ENCODE results near the gene MMP10. TPM values are rescaled to one million over a fixed set of nuclear protein-coding genes. Genes with fewer than 3 reads are reported as not detected.

MMP10 gene
- total and polyA plus RNA-seq, 2 of the 8 experiments (the other 6 are each of a cell fraction or from before 2014, with no cell fraction given): 0.03 to 0.17 TPM

DNA sequence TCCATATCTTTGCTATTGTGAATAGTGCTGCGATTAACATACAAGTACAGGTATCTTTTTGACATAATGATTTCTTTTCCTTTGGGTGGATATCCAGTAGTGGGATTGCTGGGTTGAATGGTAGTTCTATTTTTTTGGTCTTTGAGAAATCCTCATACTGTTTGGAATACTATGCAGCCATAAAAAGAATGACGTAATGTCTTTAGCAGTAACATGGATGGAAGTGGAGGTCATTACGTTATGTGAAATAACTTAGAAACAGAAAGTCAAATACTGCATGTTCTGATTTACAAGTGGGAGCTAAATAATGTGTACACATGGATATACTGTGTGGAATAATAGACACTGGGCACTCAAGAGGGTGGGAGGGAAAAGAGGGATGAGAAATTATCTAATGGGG lies 4.0 kb upstream of the MMP10 start (continued):
- TF ChIP-seq EGR1 (IDR thresholded peaks at IDR 0.05; ENCODE audit: borderline replicate concordance, low read depth, low read length): no peak
